ENCODE measurements around the gene PPP1R2B.
"Not testable (repeated sequence)": the region's sequence is repeated elsewhere in the genome, so short reads cannot be mapped to it uniquely, and the experiment has no call there.

PPP1R2B gene

GRCh38 chr5:156850206-156850751 lies at the start of gene PPP1R2B:
TSS of gene PPP1R2B (plus strand) at chr5:156850295. CDS start at chr5:156850563, 268 bp downstream.
- DNase-seq (ENCODE audit: low read depth in 2 of 2) = no peak

- no peak for DNase-seq (ENCODE audit: low read depth in 2 of 2)
These were observed 49.2 kb upstream of the PPP1R2B start for GRCh38 chr5:156800929-156801328.

GRCh38 chr5:156802501-156802900 lies 47.6 kb upstream of the PPP1R2B start:
- no peak for DNase-seq (ENCODE audit: low read depth in 2 of 2)

- no peak for DNase-seq (ENCODE audit: low read depth in 2 of 2)
These were observed 46.7 kb upstream of the PPP1R2B start for GRCh38 chr5:156803404-156803803.

GRCh38 chr5:156812959-156813358 lies 37.1 kb upstream of the PPP1R2B start:
- DNase-seq (ENCODE audit: low read depth in 2 of 2) = no peak

GRCh38 chr5:156815988-156816599 lies 34.0 kb upstream of the PPP1R2B start:
- peak; percentile 0 to 6 for DNase-seq (ENCODE audit: low read depth in 2 of 2)

- DNase-seq (ENCODE audit: low read depth in 2 of 2) = no peak
These were observed 30.6 kb upstream of the PPP1R2B start for GRCh38 chr5:156819537-156819936.

- DNase-seq (ENCODE audit: low read depth in 2 of 2) = no peak
These were observed 30.0 kb upstream of the PPP1R2B start for GRCh38 chr5:156819967-156820581.

- no peak for DNase-seq (ENCODE audit: low read depth in 2 of 2)
These were observed 25.9 kb upstream of the PPP1R2B start for GRCh38 chr5:156824241-156824640.

GRCh38 chr5:156824800-156825199 lies 25.3 kb upstream of the PPP1R2B start:
- DNase-seq (ENCODE audit: low read depth in 2 of 2) = no peak

GRCh38 chr5:156825688-156826087 lies 24.4 kb upstream of the PPP1R2B start:
- DNase-seq (ENCODE audit: low read depth in 2 of 2) = no peak

- DNase-seq (ENCODE audit: low read depth in 2 of 2) = no peak
These were observed 23.9 kb upstream of the PPP1R2B start for GRCh38 chr5:156826150-156826549.

GRCh38 chr5:156834916-156835315 lies 15.2 kb upstream of the PPP1R2B start:
- DNase-seq (ENCODE audit: low read depth in 2 of 2) = no peak

GRCh38 chr5:156835905-156836304 lies 14.2 kb upstream of the PPP1R2B start:
- DNase-seq (ENCODE audit: low read depth in 2 of 2) = no peak

GRCh38 chr5:156836846-156837245 lies 13.2 kb upstream of the PPP1R2B start:
- no peak for DNase-seq (ENCODE audit: low read depth in 2 of 2)

GRCh38 chr5:156838961-156839360 lies 11.1 kb upstream of the PPP1R2B start:
- no peak for DNase-seq (ENCODE audit: low read depth in 2 of 2)

- DNase-seq (ENCODE audit: low read depth in 2 of 2) = no peak
These were observed 8.4 kb upstream of the PPP1R2B start for GRCh38 chr5:156841737-156842136.

- DNase-seq (ENCODE audit: low read depth in 2 of 2) = no peak
These were observed 3.2 kb upstream of the PPP1R2B start for GRCh38 chr5:156846914-156847313.

GRCh38 chr5:156848447-156848846 lies 1.6 kb upstream of the PPP1R2B start:
- not testable (repeated sequence) for DNase-seq (ENCODE audit: low read depth in 2 of 2)

GRCh38 chr5:156851880-156852279 lies 1.8 kb downstream of the PPP1R2B start:
- no peak for DNase-seq (ENCODE audit: low read depth in 2 of 2)

GRCh38 chr5:156853055-156853454 lies 3.0 kb downstream of the PPP1R2B start:
- DNase-seq (ENCODE audit: low read depth in 2 of 2) = not testable (repeated sequence)

- no peak for DNase-seq (ENCODE audit: low read depth in 2 of 2)
These were observed 15.3 kb downstream of the PPP1R2B start for GRCh38 chr5:156865427-156865826.

- DNase-seq (ENCODE audit: low read depth in 2 of 2) = no peak
These were observed 20.4 kb downstream of the PPP1R2B start for GRCh38 chr5:156870498-156870839.

- no peak for DNase-seq (ENCODE audit: low read depth in 2 of 2)
These were observed 21.1 kb downstream of the PPP1R2B start for GRCh38 chr5:156871212-156871611.
